Endodermal cell (in vitro differentiated cells): ENCODE results near the gene BACH2. TPM values are rescaled to one million over a fixed set of nuclear protein-coding genes. Genes with fewer than 3 reads are reported as not detected.

Experiments
- DNase-seq: peaks from one replicate; pipeline ENCODE4 v3.0.0-alpha.2; 2017
- H3K27ac ChIP-seq: 2 replicates; pipeline ENCODE4 v1.5.1; 2013; ENCODE audit warnings: mild to moderate bottlenecking, low read depth, low read length, moderate library complexity
- H3K27me3 ChIP-seq: 2 replicates; pipeline ENCODE4 v1.6.1; 2013; ENCODE audit warnings: mild to moderate bottlenecking, low read length, moderate library complexity; ENCODE audit not compliant: insufficient read depth, control insufficient read depth, poor library complexity, severe bottlenecking
- H3K36me3 ChIP-seq: 2 replicates; pipeline ENCODE4 v1.7.0; 2013; ENCODE audit warnings: mild to moderate bottlenecking, low read length, moderate library complexity; ENCODE audit not compliant: control insufficient read depth, insufficient read depth
- H3K4me1 ChIP-seq: one replicate; pipeline ENCODE4 v1.7.0; 2013; ENCODE audit warnings: low read length; ENCODE audit not compliant: control insufficient read depth, insufficient read depth
- H3K4me3 ChIP-seq: 2 replicates; pipeline ENCODE4 v1.5.1; 2013; ENCODE audit warnings: mild to moderate bottlenecking, low read length, moderate library complexity
- H3K9ac ChIP-seq: 2 replicates; pipeline ENCODE4 v1.6.1; 2013; ENCODE audit warnings: mild to moderate bottlenecking, low read length, moderate library complexity; ENCODE audit not compliant: poor library complexity, severe bottlenecking; ENCODE audit errors: extremely low read depth
- H3K9me3 ChIP-seq: 2 replicates; pipeline ENCODE4 v1.6.1; 2013; ENCODE audit warnings: mild to moderate bottlenecking, low read length, moderate library complexity; ENCODE audit not compliant: control insufficient read depth
- H3K27ac Mint-ChIP-seq: 2 replicates; pipeline ENCODE4 v1.8.0; 2020; ENCODE audit warnings: mixed read lengths
- H3K27me3 Mint-ChIP-seq: 2 replicates; pipeline ENCODE4 v1.8.0; 2021; ENCODE audit warnings: mild to moderate bottlenecking, mixed read lengths; ENCODE audit not compliant: insufficient read depth
- H3K36me3 Mint-ChIP-seq: 2 replicates; pipeline ENCODE4 v1.8.0; 2020; ENCODE audit warnings: low read depth, mixed read lengths
- H3K4me1 Mint-ChIP-seq: 2 replicates; pipeline ENCODE4 v1.8.0; 2020; ENCODE audit warnings: mixed read lengths
- H3K4me3 Mint-ChIP-seq: 2 replicates; pipeline ENCODE4 v1.8.0; 2020; ENCODE audit warnings: mild to moderate bottlenecking, moderate library complexity, mixed read lengths
- H3K9me3 Mint-ChIP-seq: 2 replicates; pipeline ENCODE4 v1.8.0; 2020; ENCODE audit warnings: mild to moderate bottlenecking, mixed read lengths
- WGBS, 2 experiments: methylation state at CpG; one replicate each; pipeline versions ENCODE4 v1.1.5 to v1.1.7; 2013; ENCODE audit warnings: missing lambda C conversion rate in 2 of 2, mixed read lengths in 1 of 2; ENCODE audit not compliant: insufficient coverage in 1 of 2, insufficient read length in 1 of 2; 5-methylcytosine and 5-hydroxymethylcytosine counted together
- total RNA-seq, 2 donors: library from RNA; stranded (reverse); fragmentation: NEBNext Ultra II Directional in 1 of 2; extraction: Animal tissue kit (Norgen Biotek cat#: 25700) in 1 of 2; gene quantifications; 2 replicates in 1 of 2; 3 replicates in 1 of 2; pipeline ENCODE4 v1.2.1, GENCODE V29; 2021
- TF ChIP-seq, protein P1 (sequence below): fragments of 200-600 bp; sonication (generic); conservative IDR thresholded peaks from 2 replicates; pipeline ENCODE4 v1.5.0; 2021; ENCODE audit warnings: antibody characterized with exemption, mild to moderate bottlenecking

BACH2 gene
- total RNA-seq, 2 donors from 2014 or later: 11.0 to 22.3 TPM

DNA sequence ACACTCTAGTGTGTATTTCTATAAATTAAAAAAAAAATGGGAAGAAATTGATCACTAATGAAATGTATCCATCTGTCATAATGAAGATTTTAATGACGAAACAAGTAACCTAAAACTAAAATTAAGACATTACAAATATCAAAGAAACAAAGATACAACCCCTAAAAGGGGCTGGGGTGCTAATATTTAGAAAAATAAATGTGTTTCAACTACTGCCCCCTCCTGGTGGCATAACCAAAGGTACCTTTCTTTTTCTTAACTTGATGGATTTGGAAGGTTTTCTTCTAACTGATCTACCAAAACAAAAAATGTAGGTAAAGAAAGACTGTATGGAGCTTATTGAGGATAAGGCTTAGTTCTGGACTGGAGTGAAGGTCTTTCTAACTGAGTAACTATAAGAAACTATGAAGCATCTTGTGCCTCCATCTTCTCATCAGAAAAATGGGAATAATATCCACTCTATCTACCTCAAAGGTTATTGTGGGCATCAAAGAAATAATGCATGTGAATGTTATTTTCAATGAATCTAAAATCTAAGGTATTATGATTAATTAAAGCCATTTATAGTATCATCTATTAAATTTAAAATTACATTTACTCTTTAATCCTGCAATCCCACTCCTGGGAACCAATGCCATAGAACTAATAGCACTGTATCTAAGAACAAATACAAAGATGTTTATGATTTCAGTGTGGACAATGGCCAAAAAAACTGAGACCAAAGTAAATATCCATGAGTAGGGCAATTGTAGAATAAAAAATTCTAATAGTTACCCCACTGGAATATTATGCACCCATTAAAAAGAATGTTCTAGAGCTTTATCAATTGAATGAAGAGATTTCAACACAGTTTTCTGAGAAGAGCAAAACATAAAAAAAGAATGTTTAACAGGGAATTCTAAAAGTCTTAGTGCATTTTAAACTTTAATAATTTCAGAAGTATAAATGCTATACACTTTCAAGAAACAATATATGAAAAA is 117.2 kb downstream of the BACH2 start:
- peaks cover 8% of the 10 kb centered on the region for H3K9me3 ChIP-seq
- peaks cover 8% of the 10 kb centered on the region for H3K4me1 ChIP-seq
- H3K27me3 Mint-ChIP-seq: no peaks in the 10 kb centered on the region
- peaks cover 6% of the 10 kb centered on the region for H3K36me3 ChIP-seq
- no peak overlapping the region for H3K27ac Mint-ChIP-seq
- peaks cover 10% of the 10 kb centered on the region for H3K4me1 Mint-ChIP-seq
- WGBS, 2 experiments: 100% methylated on average over 1 of the region's 1 CpG; no CpG with 5 or more reads in 1 of the 2 experiments
- no peak overlapping the region for H3K27ac ChIP-seq
- no peak overlapping the region for H3K9ac ChIP-seq
- H3K36me3 Mint-ChIP-seq: peaks cover 2% of the 10 kb centered on the region
- no peak overlapping the region for H3K4me3 Mint-ChIP-seq
- no peaks in the 10 kb centered on the region for H3K27me3 ChIP-seq
- peaks cover 7% of the 10 kb centered on the region for H3K9me3 Mint-ChIP-seq
- peak; percentile 50 for DNase-seq
- TF ChIP-seq, protein P1, sequence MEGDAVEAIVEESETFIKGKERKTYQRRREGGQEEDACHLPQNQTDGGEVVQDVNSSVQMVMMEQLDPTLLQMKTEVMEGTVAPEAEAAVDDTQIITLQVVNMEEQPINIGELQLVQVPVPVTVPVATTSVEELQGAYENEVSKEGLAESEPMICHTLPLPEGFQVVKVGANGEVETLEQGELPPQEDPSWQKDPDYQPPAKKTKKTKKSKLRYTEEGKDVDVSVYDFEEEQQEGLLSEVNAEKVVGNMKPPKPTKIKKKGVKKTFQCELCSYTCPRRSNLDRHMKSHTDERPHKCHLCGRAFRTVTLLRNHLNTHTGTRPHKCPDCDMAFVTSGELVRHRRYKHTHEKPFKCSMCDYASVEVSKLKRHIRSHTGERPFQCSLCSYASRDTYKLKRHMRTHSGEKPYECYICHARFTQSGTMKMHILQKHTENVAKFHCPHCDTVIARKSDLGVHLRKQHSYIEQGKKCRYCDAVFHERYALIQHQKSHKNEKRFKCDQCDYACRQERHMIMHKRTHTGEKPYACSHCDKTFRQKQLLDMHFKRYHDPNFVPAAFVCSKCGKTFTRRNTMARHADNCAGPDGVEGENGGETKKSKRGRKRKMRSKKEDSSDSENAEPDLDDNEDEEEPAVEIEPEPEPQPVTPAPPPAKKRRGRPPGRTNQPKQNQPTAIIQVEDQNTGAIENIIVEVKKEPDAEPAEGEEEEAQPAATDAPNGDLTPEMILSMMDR: peak; percentile 83
- no peak overlapping the region for H3K4me3 ChIP-seq

GRCh38 chr6:90178384-90178855 is 118.2 kb downstream of the BACH2 start:
- DNase-seq: no peak
- H3K27me3 ChIP-seq: no peaks in the 10 kb centered on the region

DNA sequence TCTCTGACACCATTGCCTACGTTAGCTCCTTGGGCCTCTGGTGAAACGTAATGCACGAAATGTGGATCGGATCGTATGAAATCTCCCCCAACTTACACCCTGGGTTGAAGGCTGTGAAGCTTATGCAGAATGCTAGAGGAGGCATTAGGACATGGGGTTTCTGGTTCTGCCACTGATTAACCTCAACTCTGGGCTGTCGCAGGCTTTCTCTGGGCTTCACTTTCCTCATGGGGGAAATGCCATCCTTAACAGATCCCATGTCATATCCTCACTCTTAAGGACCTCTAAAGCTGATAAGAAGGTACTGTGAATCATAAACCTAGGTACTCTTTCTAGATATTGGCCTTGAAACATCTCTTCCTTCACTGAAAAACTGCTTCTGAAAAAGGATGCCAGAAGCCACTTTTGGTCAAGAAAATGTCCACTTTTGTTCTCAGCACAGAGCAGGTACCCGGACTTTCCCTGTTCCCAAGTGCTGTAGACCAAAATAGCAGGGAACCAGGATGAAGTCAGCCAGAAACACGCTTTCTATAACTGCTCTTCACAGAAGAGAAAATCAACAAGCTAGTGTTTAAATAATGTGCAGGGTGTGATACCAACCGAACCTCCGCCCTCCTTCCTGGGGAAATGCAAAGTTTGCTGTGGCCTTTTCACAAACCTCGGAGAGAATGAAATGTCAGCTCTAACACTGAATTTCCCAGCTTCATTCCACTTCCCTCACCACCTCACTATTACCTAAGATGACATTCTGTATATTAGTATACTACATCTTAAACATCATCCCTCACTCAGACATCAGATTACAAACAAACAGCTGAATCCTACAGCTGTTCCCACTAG is 118.9 kb downstream of the BACH2 start:
- peaks cover 2% of the 10 kb centered on the region for H3K36me3 Mint-ChIP-seq
- TF ChIP-seq, protein P1: no peak
- peaks cover 2% of the 10 kb centered on the region for H3K4me1 Mint-ChIP-seq
- peaks cover 6% of the 10 kb centered on the region for H3K36me3 ChIP-seq
- no peak overlapping the region for H3K27ac ChIP-seq
- H3K9ac ChIP-seq: no peak overlapping the region
- 84 to 93% methylated on average over 4 to 11 of the region's 11 CpGs for WGBS, 2 experiments
- H3K27ac Mint-ChIP-seq: no peak overlapping the region
- no peak for DNase-seq
- H3K4me1 ChIP-seq: no peaks in the 10 kb centered on the region
- no peaks in the 10 kb centered on the region for H3K27me3 ChIP-seq
- no peak overlapping the region for H3K4me3 ChIP-seq
- peaks cover 13% of the 10 kb centered on the region for H3K9me3 ChIP-seq
- H3K9me3 Mint-ChIP-seq: peaks cover 7% of the 10 kb centered on the region
- H3K4me3 Mint-ChIP-seq: no peak overlapping the region
- H3K27me3 Mint-ChIP-seq: no peaks in the 10 kb centered on the region

More at GRCh38 chr6:90178384-90178855, 118.2 kb downstream of the BACH2 start:
- H3K27ac ChIP-seq: no peak overlapping the region
- Mint-ChIP-seq H3K4me1 (peaks cover 5% of the 10 kb centered on the region), H3K4me3 (no peak overlapping the region), H3K27ac (no peak overlapping the region), H3K9me3 (peaks cover 7% of the 10 kb centered on the region), H3K27me3 (no peaks in the 10 kb centered on the region), H3K36me3 (peaks cover 2% of the 10 kb centered on the region)
- TF ChIP-seq, protein P1: no peak
- WGBS, 2 experiments: 94 to 100% methylated on average over 4 of the region's 4 CpGs
- H3K9ac ChIP-seq: no peak overlapping the region
- peaks cover 6% of the 10 kb centered on the region for H3K36me3 ChIP-seq
- no peaks in the 10 kb centered on the region for H3K4me1 ChIP-seq
- H3K9me3 ChIP-seq: peaks cover 10% of the 10 kb centered on the region
- no peak overlapping the region for H3K4me3 ChIP-seq
